HepG2 (cell line): Measurements from ENCODE around the gene DDHD1. TPM values are rescaled to one million over a fixed set of nuclear protein-coding genes. Genes with fewer than 3 reads are reported as not detected.

ENCODE experiments used
- ATAC-seq: fragments of 200-7000 bp; cut with Tn5 transposase; 3 replicates; pipeline ENCODE4 v1.9.1; 2020; ENCODE audit warnings: mild to moderate bottlenecking, moderate library complexity
- BruUV-seq: library from RNA; stranded (reverse); fragments of 400-500 nt; replicated peaks from 2 replicates; lab custom pipeline; 2021; lab: Mats Ljungman, UMichigan
- CTCF ChIA-PET: fragments of 300-600 bp; formaldehyde crosslinking; extraction: SDS; loops from one replicate; lab custom pipeline; 2021; ENCODE audit warnings: low total read pairs, inconsistent platforms, low intra/inter-chr PET ratio; lab: Yijun Ruan, JAX
- POLR2A ChIA-PET: fragments of 350-600 bp; sonication (Branson Sonifier 250); formaldehyde crosslinking; loops from one replicate; lab custom pipeline; 2020; ENCODE audit warnings: antibody characterized with exemption, inconsistent platforms; lab: Yijun Ruan, JAX
- DNase-seq: peaks from one replicate; pipeline ENCODE4 v3.0.0-alpha.2; 2015; ENCODE audit warnings: low spot score
- FAIRE-seq: peaks from 3 replicates; lab custom pipeline; 2011; peaks lifted over from hg19 to GRCh38; lab: Jason Lieb, UNC
- H2AFZ ChIP-seq: one replicate; pipeline ENCODE4 v1.6.1; 2011; ENCODE audit warnings: low read length, inconsistent platforms
- H3K27ac ChIP-seq: fragments of 300-600 bp; 3 replicates; pipeline ENCODE4 v1.8.0; 2011; ENCODE audit warnings: mixed run types, mild to moderate bottlenecking, mixed read lengths, low read length, inconsistent platforms; ENCODE audit not compliant: insufficient read depth; ENCODE audit errors: extremely low read length
- H3K27me3 ChIP-seq, 2 experiments: fragments of 200-600 bp in 1 of 2; 2 replicates in 1 of 2; 3 replicates in 1 of 2; pipeline versions ENCODE4 v1.6.0 to v1.8.0; 2011; ENCODE audit warnings: low read length in 2 of 2, mild to moderate bottlenecking in 2 of 2, moderate library complexity in 2 of 2, inconsistent platforms in 1 of 2; ENCODE audit not compliant: insufficient read depth in 2 of 2, control insufficient read depth in 1 of 2
- H3K36me3 ChIP-seq, 2 experiments: fragments of 200-600 bp in 1 of 2; replicated peaks in 1 of 2; 2 replicates in 1 of 2; 3 replicates in 1 of 2; pipeline versions ENCODE4 v1.5.1 to v1.8.0; 2011; ENCODE audit warnings: low read length in 2 of 2, inconsistent platforms in 1 of 2; ENCODE audit not compliant: insufficient read depth in 2 of 2, control insufficient read depth in 1 of 2
- H3K4me1 ChIP-seq: 2 replicates; pipeline ENCODE4 v1.5.1; 2012; ENCODE audit warnings: low read length, inconsistent platforms; ENCODE audit not compliant: insufficient read depth
- H3K4me2 ChIP-seq: 2 replicates; pipeline ENCODE4 v1.6.0; 2011; ENCODE audit warnings: low read depth, low read length, inconsistent platforms
- H3K4me3 ChIP-seq, 3 experiments: fragments of 200-600 bp in 1 of 3; sonication (generic), shearing (Covaris generic) in 1 of 3; replicated peaks in 1 of 3; 2 replicates each; pipeline ENCODE4 v1.5.1; 2011 to 2016; ENCODE audit warnings: low read length in 3 of 3, inconsistent platforms in 2 of 3, low read depth in 2 of 3, mild to moderate bottlenecking in 2 of 3, control low read depth in 1 of 3, mixed read lengths in 1 of 3; ENCODE audit not compliant: insufficient read depth in 1 of 3
- H3K79me2 ChIP-seq: one replicate; pipeline ENCODE4 v1.6.1; 2011; ENCODE audit warnings: low read length, inconsistent platforms; ENCODE audit not compliant: insufficient read depth
- H3K9ac ChIP-seq: 2 replicates; pipeline ENCODE4 v1.6.0; 2011; ENCODE audit warnings: mild to moderate bottlenecking, low read depth, low read length, inconsistent platforms; ENCODE audit not compliant: insufficient read depth
- H3K9me3 ChIP-seq: 2 replicates; pipeline ENCODE4 v1.5.1; 2012; ENCODE audit warnings: mild to moderate bottlenecking, low read length
- H4K20me1 ChIP-seq: 2 replicates; pipeline ENCODE4 v1.6.0; 2011; ENCODE audit warnings: inconsistent platforms, mild to moderate bottlenecking, low read length, moderate library complexity; ENCODE audit not compliant: insufficient read depth
- BHLHE40 ChIP-seq: IDR thresholded peaks from 2 replicates; pipeline ENCODE4 v1.6.1; 2011; ENCODE audit warnings: low read length, improper control_type of control experiment
- FOSL2 ChIP-seq: sonication (generic); formaldehyde crosslinking; IDR thresholded peaks from 2 replicates; pipeline ENCODE4 v1.4.0; 2020; ENCODE audit warnings: missing genetic modification reagents
- LCORL ChIP-seq, 2 experiments: fragments of 450-650 bp in 1 of 2; sonication (generic) in 1 of 2; formaldehyde crosslinking in 1 of 2; IDR thresholded peaks; 2 replicates each; pipeline versions ENCODE4 v1.5.0 to v1.6.1; 2017 to 2020; ENCODE audit warnings: antibody characterized with exemption in 1 of 2, missing genetic modification reagents in 1 of 2
- MXD4 ChIP-seq: IDR thresholded peaks from 2 replicates; pipeline ENCODE4 v1.6.1; 2016; ENCODE audit warnings: mild to moderate bottlenecking, missing biosample characterization, missing genetic modification reagents
- MZF1 ChIP-seq: sonication (generic); formaldehyde crosslinking; IDR thresholded peaks from 2 replicates; pipeline ENCODE4 v1.8.1; 2023; ENCODE audit warnings: mild to moderate bottlenecking, missing genetic modification reagents, borderline replicate concordance
- PRMT3 ChIP-seq: sonication (generic); formaldehyde crosslinking; IDR thresholded peaks from 2 replicates; pipeline ENCODE4 v1.8.1; 2022; ENCODE audit warnings: low read depth, mild to moderate bottlenecking, moderate library complexity, missing genetic modification reagents, borderline replicate concordance
- TARDBP ChIP-seq: sonication (generic); formaldehyde crosslinking; IDR thresholded peaks from 2 replicates; pipeline ENCODE4 v1.8.0; 2022; ENCODE audit warnings: mild to moderate bottlenecking, missing genetic modification reagents
- ZNF142 ChIP-seq: sonication (generic); formaldehyde crosslinking; IDR thresholded peaks from 2 replicates; pipeline ENCODE4 v1.4.0; 2020; ENCODE audit warnings: missing genetic modification reagents
- ZNF484 ChIP-seq: sonication (generic); formaldehyde crosslinking; IDR thresholded peaks from 2 replicates; pipeline ENCODE4 v1.5.1; 2020; ENCODE audit warnings: mild to moderate bottlenecking, low read depth, missing genetic modification reagents, borderline replicate concordance
- WGBS: methylation state at CpG from one replicate; pipeline ENCODE4 v1.1.6; 2017; ENCODE audit warnings: low lambda C conversion rate; 5-methylcytosine and 5-hydroxymethylcytosine counted together
- in situ Hi-C: cut with HindIII; loops from 2 replicates; pipeline ENCODE4 v1.10.0; 2017; ENCODE audit warnings: low pct_unique_long_range_greater_than_20kb; ENCODE audit not compliant: extremely low pct_ligation_motif_present
- intact Hi-C: fragments of 100-400 bp; cut with micrococcal nuclease; formaldehyde crosslinking; loops from one replicate; pipeline ENCODE4 v1.10.0; 2022; ENCODE audit not compliant: unreplicated experiment
- polyA plus RNA-seq, 8 experiments: library from polyadenylated mRNA; depleted of rRNA in 3 of 8; stranded (reverse) in 7 of 8; unstranded in 1 of 8; fragments of >200 nt; fragmentation: Illumina TruSeq in 4 of 8; extraction: Trizol in 4 of 8; gene quantifications; 2 replicates each; pipeline versions ENCODE4 v1.2.1 to v1.2.3, GENCODE V29; 2011 to 2016; ENCODE audit warnings: low read depth in 4 of 8, missing spikeins in 1 of 8, mixed read lengths in 1 of 8; ENCODE audit not compliant: insufficient read depth in 1 of 8
- total RNA-seq, 5 experiments: library from RNA; depleted of rRNA; stranded (reverse); fragments of >200 nt; fragmentation: Illumina TruSeq; extraction: Trizol; gene quantifications; 2 replicates each; pipeline ENCODE4 v1.2.3, GENCODE V29; 2016; ENCODE audit warnings: low read depth in 1 of 5
- TF ChIP-seq, protein P1 (sequence below): sonication (generic); formaldehyde crosslinking; IDR thresholded peaks from 2 replicates; pipeline ENCODE4 v1.4.0; 2020; ENCODE audit warnings: mild to moderate bottlenecking, missing genetic modification reagents
- TF ChIP-seq, protein P2 (sequence below): fragments of 450-650 bp; IDR thresholded peaks from 2 replicates; pipeline ENCODE4 v1.6.1; 2017

Gene DDHD1
- total and polyA plus RNA-seq, 2 of the 13 experiments (the other 11 are each of a cell fraction or from before 2014, with no cell fraction given): 4.6 to 8.3 TPM

DNA sequence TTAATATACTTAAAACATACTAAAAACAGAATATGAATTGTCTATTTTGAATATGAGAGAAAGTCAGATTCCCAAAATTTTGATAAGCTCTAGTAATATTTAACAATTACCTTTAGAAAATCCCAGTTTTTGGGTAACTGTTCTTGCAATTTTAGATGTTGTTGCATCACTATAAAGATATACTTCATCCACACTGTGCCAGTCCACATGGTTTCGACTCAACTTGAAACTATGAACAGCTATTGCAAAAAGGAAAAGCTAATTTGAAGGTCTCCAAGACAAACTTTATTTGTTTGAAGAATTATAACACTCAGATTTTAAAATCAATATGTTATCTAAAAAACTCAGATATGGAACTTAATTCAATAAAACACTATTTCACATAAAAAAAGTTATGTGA, 59.9 kb downstream of the DDHD1 start:
- Histone ChIP-seq H3K36me3 (no peaks in the 10 kb centered on the region), H3K27ac (no peak overlapping the region), H3K9me3 (no peaks in the 10 kb centered on the region), H3K4me2 (no peak overlapping the region), H2AFZ (no peak overlapping the region), H4K20me1 (no peaks in the 10 kb centered on the region), H3K4me1 (no peaks in the 10 kb centered on the region), H3K27me3 (no peaks in the 10 kb centered on the region), H3K4me3 (no peak overlapping the region), H3K9ac (no peak overlapping the region), H3K79me2 (no peaks in the 10 kb centered on the region)
- WGBS: 98% methylated on average over 1 of the region's 1 CpG
- DNase-seq: no peak
- TF ChIP-seq, protein P1, sequence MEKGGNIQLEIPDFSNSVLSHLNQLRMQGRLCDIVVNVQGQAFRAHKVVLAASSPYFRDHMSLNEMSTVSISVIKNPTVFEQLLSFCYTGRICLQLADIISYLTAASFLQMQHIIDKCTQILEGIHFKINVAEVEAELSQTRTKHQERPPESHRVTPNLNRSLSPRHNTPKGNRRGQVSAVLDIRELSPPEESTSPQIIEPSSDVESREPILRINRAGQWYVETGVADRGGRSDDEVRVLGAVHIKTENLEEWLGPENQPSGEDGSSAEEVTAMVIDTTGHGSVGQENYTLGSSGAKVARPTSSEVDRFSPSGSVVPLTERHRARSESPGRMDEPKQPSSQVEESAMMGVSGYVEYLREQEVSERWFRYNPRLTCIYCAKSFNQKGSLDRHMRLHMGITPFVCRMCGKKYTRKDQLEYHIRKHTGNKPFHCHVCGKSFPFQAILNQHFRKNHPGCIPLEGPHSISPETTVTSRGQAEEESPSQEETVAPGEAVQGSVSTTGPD (CRISPR knock-in tag): no peak
- TF ChIP-seq BHLHE40 (no peak), ZNF484 (CRISPR knock-in tag) (no peak), LCORL (IDR thresholded peaks at IDR 0.05) (no peak), LCORL (CRISPR knock-in tag; IDR thresholded peaks at IDR 0.05) (no peak), PRMT3 (no peak)
- TF ChIP-seq, protein P2, sequence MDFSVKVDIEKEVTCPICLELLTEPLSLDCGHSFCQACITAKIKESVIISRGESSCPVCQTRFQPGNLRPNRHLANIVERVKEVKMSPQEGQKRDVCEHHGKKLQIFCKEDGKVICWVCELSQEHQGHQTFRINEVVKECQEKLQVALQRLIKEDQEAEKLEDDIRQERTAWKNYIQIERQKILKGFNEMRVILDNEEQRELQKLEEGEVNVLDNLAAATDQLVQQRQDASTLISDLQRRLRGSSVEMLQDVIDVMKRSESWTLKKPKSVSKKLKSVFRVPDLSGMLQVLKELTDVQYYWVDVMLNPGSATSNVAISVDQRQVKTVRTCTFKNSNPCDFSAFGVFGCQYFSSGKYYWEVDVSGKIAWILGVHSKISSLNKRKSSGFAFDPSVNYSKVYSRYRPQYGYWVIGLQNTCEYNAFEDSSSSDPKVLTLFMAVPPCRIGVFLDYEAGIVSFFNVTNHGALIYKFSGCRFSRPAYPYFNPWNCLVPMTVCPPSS: no peak
- intact Hi-C loops (no loop called here), in situ Hi-C loops (no loop called here)
- BruUV-seq: no TSS peak
- ATAC-seq: no peak
- ChIA-PET POLR2A (no interaction called here), CTCF (no interaction called here)
- FAIRE-seq: no peak

GRCh38 chr14:53090853-53091252, 62.3 kb downstream of the DDHD1 start:
- Histone ChIP-seq H3K4me1 (no peaks in the 10 kb centered on the region), H3K4me3 (no peak overlapping the region), H2AFZ (no peak overlapping the region), H3K79me2 (no peaks in the 10 kb centered on the region), H4K20me1 (no peaks in the 10 kb centered on the region), H3K9me3 (no peaks in the 10 kb centered on the region), H3K4me2 (no peak overlapping the region), H3K9ac (no peak overlapping the region), H3K27ac (no peak overlapping the region), H3K27me3 (no peaks in the 10 kb centered on the region), H3K36me3 (no peaks in the 10 kb centered on the region)
- 95% methylated on average over 2 of the region's 2 CpGs for whole genome bisulfite sequencing
- BruUV-seq: no TSS peak
- ATAC-seq (no peak), FAIRE-seq (no peak), DNase-seq (no peak)
- intact Hi-C loops (no loop called here), in situ Hi-C loops (no loop called here)
- ChIA-PET CTCF (no interaction called here), POLR2A (no interaction called here)
- TF ChIP-seq ZNF142 (no peak), MXD4 (CRISPR knock-in tag) (no peak), TARDBP (no peak), FOSL2 (no peak), MZF1 (no peak)
